Measurements from ENCODE around the gene AVPI1.

DNA sequence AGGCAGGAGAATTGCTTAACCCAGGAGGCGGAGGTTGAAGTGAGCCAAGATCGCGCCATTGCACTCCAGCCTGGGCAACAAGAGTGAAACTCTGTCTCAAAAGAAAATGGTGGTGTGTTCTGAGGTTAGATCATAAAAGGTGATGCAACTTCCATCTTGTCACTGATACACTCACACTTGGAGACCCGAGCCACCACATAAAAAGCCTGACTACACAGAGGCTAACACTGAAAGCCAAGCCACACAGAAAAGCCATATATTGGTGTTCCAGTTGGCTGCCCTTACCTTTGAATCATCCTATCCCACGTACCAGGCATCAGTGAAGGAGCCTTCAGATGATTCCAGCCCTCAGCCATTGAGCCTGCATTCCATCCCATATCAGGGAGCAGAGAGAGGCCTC lies 57.8 kb downstream of the AVPI1 start:
- TF ChIP-seq, protein P1, sequence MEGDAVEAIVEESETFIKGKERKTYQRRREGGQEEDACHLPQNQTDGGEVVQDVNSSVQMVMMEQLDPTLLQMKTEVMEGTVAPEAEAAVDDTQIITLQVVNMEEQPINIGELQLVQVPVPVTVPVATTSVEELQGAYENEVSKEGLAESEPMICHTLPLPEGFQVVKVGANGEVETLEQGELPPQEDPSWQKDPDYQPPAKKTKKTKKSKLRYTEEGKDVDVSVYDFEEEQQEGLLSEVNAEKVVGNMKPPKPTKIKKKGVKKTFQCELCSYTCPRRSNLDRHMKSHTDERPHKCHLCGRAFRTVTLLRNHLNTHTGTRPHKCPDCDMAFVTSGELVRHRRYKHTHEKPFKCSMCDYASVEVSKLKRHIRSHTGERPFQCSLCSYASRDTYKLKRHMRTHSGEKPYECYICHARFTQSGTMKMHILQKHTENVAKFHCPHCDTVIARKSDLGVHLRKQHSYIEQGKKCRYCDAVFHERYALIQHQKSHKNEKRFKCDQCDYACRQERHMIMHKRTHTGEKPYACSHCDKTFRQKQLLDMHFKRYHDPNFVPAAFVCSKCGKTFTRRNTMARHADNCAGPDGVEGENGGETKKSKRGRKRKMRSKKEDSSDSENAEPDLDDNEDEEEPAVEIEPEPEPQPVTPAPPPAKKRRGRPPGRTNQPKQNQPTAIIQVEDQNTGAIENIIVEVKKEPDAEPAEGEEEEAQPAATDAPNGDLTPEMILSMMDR (conservative IDR thresholded peaks at IDR 0.05; ENCODE audit: low read depth, low read length): no peak
- no peak for TF ChIP-seq EZH2 (IDR thresholded peaks at IDR 0.05; ENCODE audit: borderline replicate concordance, low read depth, low read length, poor library complexity, severe bottlenecking)
